GM23248 (cell line): ENCODE data around the gene PPFIBP1. TPM values are rescaled to one million over a fixed set of nuclear protein-coding genes. Genes with fewer than 3 reads are reported as not detected.
"Not testable (repeated sequence)": the region's sequence is repeated elsewhere in the genome, so short reads cannot be mapped to it uniquely, and the experiment has no call there.

ENCODE experiments used
- DNase-seq: peaks from one replicate; pipeline ENCODE4 v3.0.0-alpha.2; 2015
- H2AFZ ChIP-seq: fragments of 200-600 bp; sonication (generic); 2 replicates; pipeline ENCODE4 v1.6.1; 2016; ENCODE audit warnings: antibody characterized with exemption
- H3F3A ChIP-seq: fragments of 200-600 bp; sonication (generic); 2 replicates; pipeline ENCODE4 v1.6.1; 2016; ENCODE audit warnings: mild to moderate bottlenecking, antibody characterized with exemption, mixed run types; ENCODE audit not compliant: insufficient read depth
- H3K27ac ChIP-seq: fragments of 200-600 bp; sonication (generic); 2 replicates; pipeline ENCODE4 v1.5.1; 2016; ENCODE audit warnings: mild to moderate bottlenecking
- H3K27me3 ChIP-seq: fragments of 200-600 bp; sonication (generic); replicated peaks from 2 replicates; pipeline ENCODE4 v1.6.1; 2016; ENCODE audit warnings: mild to moderate bottlenecking; ENCODE audit not compliant: insufficient read depth
- H3K36me3 ChIP-seq: fragments of 200-600 bp; sonication (generic); 2 replicates; pipeline ENCODE4 v1.6.1; 2016; ENCODE audit warnings: low read depth, mild to moderate bottlenecking
- H3K4me1 ChIP-seq: fragments of 200-600 bp; sonication (generic); 2 replicates; pipeline ENCODE4 v1.6.1; 2016; ENCODE audit warnings: mild to moderate bottlenecking; ENCODE audit not compliant: insufficient read depth
- H3K4me2 ChIP-seq: fragments of 200-600 bp; sonication (generic); one replicate; pipeline ENCODE4 v1.6.1; 2016; ENCODE audit warnings: mild to moderate bottlenecking; ENCODE audit not compliant: unreplicated experiment
- H3K4me3 ChIP-seq: fragments of 200-600 bp; sonication (generic); 2 replicates; pipeline ENCODE4 v1.5.1; 2016; ENCODE audit warnings: mild to moderate bottlenecking
- H3K79me2 ChIP-seq: fragments of 200-600 bp; sonication (generic); 2 replicates; pipeline ENCODE4 v1.6.1; 2016; ENCODE audit warnings: mild to moderate bottlenecking; ENCODE audit not compliant: insufficient read depth
- H3K9ac ChIP-seq: fragments of 200-600 bp; sonication (generic); 2 replicates; pipeline ENCODE4 v1.6.1; 2016; ENCODE audit warnings: mild to moderate bottlenecking
- H3K9me2 ChIP-seq: fragments of 200-600 bp; sonication (generic); 2 replicates; pipeline ENCODE4 v1.6.1; 2016; ENCODE audit warnings: mixed run types, mild to moderate bottlenecking, moderate library complexity; ENCODE audit not compliant: insufficient read depth
- H3K9me3 ChIP-seq: fragments of 200-600 bp; sonication (generic); one replicate; pipeline ENCODE4 v1.6.1; 2017; ENCODE audit warnings: low read depth
- H4K20me1 ChIP-seq: fragments of 200-600 bp; sonication (generic); 2 replicates; pipeline ENCODE4 v1.6.0; 2016; ENCODE audit not compliant: insufficient read depth
- EZH2 ChIP-seq: fragments of 200-600 bp; sonication (generic); IDR thresholded peaks from 2 replicates; pipeline ENCODE4 v1.6.1; 2018; ENCODE audit warnings: antibody characterized with exemption, mild to moderate bottlenecking; ENCODE audit not compliant: insufficient read depth, poor library complexity, severe bottlenecking
- EZH2phosphoT487 ChIP-seq: fragments of 200-600 bp; sonication (generic); IDR thresholded peaks from 2 replicates; pipeline ENCODE4 v1.6.1; 2018; ENCODE audit warnings: antibody characterized with exemption, moderate library complexity, mild to moderate bottlenecking, low read depth; ENCODE audit not compliant: insufficient read depth
- WGBS, 2 experiments: methylation state at CpG; one replicate each; pipeline ENCODE4 v1.1.6; 2015 to 2017; ENCODE audit warnings: low lambda C conversion rate in 2 of 2, low coverage in 1 of 2; ENCODE audit errors: missing lambda C conversion rate in 2 of 2; 5-methylcytosine and 5-hydroxymethylcytosine counted together
- in situ Hi-C: fragments of 300-500 bp; cut with MboI; formaldehyde crosslinking; loops from 2 replicates; pipeline ENCODE4 v1.15.0; 2020
- polyA plus RNA-seq: library from polyadenylated mRNA; unstranded; fragments of >200 nt; fragmentation: Nextera tagmentation; extraction: Ambion mirVana; gene quantifications from 2 replicates; pipeline ENCODE4 v1.2.1, GENCODE V29; 2016
- total RNA-seq: library from RNA; depleted of rRNA; stranded (reverse); fragments of >200 nt; shearing (Covaris generic); gene quantifications from 2 replicates; pipeline ENCODE4 v1.2.3, GENCODE V29; 2014

Gene PPFIBP1
- total and polyA plus RNA-seq, 2 experiments from 2014 or later, result 86.0 to 101 TPM

DNA sequence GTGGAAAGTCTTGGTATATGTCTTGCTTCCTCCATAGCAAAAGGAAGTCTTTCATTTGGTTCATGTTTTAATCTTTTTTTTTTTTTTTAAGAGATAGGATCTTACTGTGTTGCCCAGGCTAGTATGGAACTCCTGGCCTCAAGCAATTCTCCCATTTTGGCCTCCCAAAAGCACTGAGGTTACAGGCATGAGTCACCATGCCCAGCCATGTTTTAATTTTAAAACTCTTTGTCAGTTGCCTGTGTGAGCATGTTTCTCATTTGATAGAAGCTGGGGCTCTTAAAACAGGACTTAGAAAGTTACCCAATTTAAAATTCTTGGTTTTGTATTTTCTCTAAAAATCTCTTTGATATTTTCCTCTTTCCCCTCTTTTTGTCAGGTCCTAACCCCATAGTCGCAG is 127.2 kb downstream of the PPFIBP1 start:
- 50 to 59% methylated on average over 1 of the region's 1 CpG for WGBS, 2 experiments
- H3K4me2 ChIP-seq, result no peak overlapping the region
- TF ChIP-seq EZH2phosphoT487 (no peak), EZH2 (no peak)
- H3K9me2 ChIP-seq, result no peaks in the 10 kb centered on the region
- no peaks in the 10 kb centered on the region for H3K9me3 ChIP-seq
- H3K4me3 ChIP-seq, result no peak overlapping the region
- H3K79me2 ChIP-seq, result peaks cover 14% of the 10 kb centered on the region
- H3K27me3 ChIP-seq, result no peaks in the 10 kb centered on the region
- H3K27ac ChIP-seq, result peak overlapping the region; percentile 5; the same call in 1 of the 2 replicates
- DNase-seq, result peak; percentile 19
- H4K20me1 ChIP-seq, result no peaks in the 10 kb centered on the region
- peaks cover 56% of the 10 kb centered on the region for H3K36me3 ChIP-seq
- in situ Hi-C loops, result no loop called here
- H2AFZ ChIP-seq, result no peak overlapping the region
- peaks cover 16% of the 10 kb centered on the region for H3K4me1 ChIP-seq
- no peak overlapping the region for H3K9ac ChIP-seq
- peaks cover 25% of the 10 kb centered on the region for H3F3A ChIP-seq

DNA sequence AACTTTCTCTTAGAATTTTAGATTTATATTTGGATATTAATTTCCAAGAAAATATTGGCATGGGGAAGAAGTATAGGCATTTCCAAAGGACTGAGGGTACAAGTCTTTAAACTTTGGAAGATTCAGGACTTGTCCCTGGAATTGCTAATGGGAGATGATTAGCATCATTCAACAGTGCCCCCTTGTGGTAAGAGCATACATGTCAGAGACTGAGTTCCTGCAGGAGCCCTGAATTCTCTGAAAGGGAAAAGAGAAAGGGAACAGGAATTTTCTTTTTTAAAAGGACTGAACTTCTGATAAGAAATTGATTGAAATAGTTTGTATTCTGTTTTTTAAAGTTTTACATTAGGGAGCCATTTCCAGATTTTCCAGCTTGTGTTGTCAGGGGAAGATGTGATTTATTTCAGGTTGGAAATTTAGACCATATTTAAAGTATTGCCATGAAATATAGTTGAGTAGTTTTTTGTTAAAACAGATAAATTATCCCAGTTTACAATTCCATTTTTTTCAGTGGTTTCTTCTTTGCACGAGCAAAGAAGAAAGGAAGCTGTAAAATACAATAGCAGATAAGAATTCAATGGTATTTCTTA is 128.3 kb downstream of the PPFIBP1 start:
- Histone ChIP-seq H4K20me1 (no peaks in the 10 kb centered on the region), H3K36me3 (peaks cover 66% of the 10 kb centered on the region), H3K4me2 (no peak overlapping the region), H3K27me3 (no peaks in the 10 kb centered on the region), H3F3A (peaks cover 30% of the 10 kb centered on the region), H3K79me2 (peaks cover 13% of the 10 kb centered on the region; the same call in 1 of the 2 replicates), H3K4me1 (peaks cover 16% of the 10 kb centered on the region), H2AFZ (no peak overlapping the region), H3K4me3 (no peak overlapping the region), H3K9me3 (no peaks in the 10 kb centered on the region), H3K27ac (no peak overlapping the region), H3K9me2 (no peaks in the 10 kb centered on the region), H3K9ac (no peak overlapping the region)
- no peak for TF ChIP-seq EZH2phosphoT487
- peak; percentile 88 for DNase-seq
- 88% methylated on average over 1 of the region's 1 CpG for WGBS, 2 experiments
- in situ Hi-C loops, result no loop called here

DNA sequence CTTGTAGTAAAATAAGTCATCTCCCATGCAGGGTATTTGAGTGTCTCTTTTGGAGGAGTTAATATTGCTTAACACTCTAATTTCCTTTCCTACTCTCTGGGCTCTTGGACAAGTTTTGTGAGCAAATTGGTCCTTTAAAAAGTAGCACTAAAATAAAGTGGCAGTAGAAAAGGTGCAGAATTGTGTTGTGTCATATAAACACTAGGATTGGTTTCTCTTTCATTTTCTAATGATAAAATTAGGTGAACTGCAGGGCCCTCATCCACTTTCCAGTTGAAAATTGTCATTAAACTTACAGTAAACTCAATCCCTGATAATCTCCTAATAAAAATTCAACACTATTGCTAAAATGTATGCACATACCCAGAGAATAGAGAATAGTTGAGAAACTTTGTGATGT is 129.7 kb downstream of the PPFIBP1 start:
- no peak for DNase-seq
- no peak overlapping the region for H3K27ac ChIP-seq
- H3K4me1 ChIP-seq, result peaks cover 16% of the 10 kb centered on the region
- TF ChIP-seq EZH2, result no peak
- no peak overlapping the region for H2AFZ ChIP-seq
- peaks cover 74% of the 10 kb centered on the region for H3K36me3 ChIP-seq
- no peaks in the 10 kb centered on the region for H3K9me2 ChIP-seq
- no peak overlapping the region for H3K4me2 ChIP-seq
- H3K9ac ChIP-seq, result no peak overlapping the region
- no peaks in the 10 kb centered on the region for H3K9me3 ChIP-seq
- H3K4me3 ChIP-seq, result no peak overlapping the region
- H3K27me3 ChIP-seq, result no peaks in the 10 kb centered on the region
- no peaks in the 10 kb centered on the region for H4K20me1 ChIP-seq
- H3K79me2 ChIP-seq, result peaks cover 13% of the 10 kb centered on the region; the same call in 1 of the 2 replicates
- peaks cover 30% of the 10 kb centered on the region for H3F3A ChIP-seq
- in situ Hi-C loops, result no loop called here

DNA sequence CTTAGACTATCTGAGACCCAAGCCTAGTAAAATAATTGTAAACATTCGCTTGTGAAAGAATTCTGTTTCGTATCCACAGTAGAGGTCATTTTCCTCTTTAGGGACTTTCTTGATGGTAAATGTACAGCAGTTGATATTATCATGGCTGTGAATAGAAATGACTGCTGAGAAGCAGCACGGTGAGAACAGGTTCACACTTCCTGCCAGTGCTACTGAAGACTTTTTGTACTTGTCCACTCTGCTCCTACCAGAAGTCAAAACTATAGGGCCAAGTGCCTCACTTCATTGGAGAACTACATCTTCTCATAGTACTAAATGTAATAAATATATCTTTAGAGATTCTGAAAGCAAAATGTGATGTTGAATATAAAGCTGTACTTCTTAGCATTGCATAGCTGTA is 131.5 kb downstream of the PPFIBP1 start:
- WGBS, 2 experiments, result 78 to 95% methylated on average over 3 of the region's 3 CpGs
- in situ Hi-C loops, result not testable (repeated sequence)

DNA sequence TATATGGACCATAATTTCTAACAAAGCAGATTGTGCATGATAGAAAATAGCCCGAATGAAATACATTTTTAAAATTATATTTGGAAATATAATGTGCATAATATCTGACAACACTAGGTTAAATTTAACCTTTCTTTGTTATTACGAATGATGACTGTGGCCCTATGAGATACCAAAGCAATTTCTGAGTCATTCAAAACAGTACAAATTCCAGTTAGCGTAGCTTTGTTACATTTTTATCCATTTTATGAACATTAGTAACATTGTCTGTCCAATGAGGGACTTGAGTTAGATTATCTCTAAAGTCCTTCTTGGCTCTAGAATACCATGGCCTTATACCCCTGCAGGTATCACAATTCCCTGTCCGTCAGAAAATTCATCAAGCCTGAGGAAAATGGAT is 133.3 kb downstream of the PPFIBP1 start:
- H2AFZ ChIP-seq, result no peak overlapping the region
- no peak overlapping the region for H3K4me3 ChIP-seq
- no peak for TF ChIP-seq EZH2
- no peak for TF ChIP-seq EZH2phosphoT487
- no peak overlapping the region for H3K9ac ChIP-seq
- no peaks in the 10 kb centered on the region for H4K20me1 ChIP-seq
- no peak overlapping the region for H3K4me2 ChIP-seq
- in situ Hi-C loops, result no loop called here
- H3K27me3 ChIP-seq, result no peaks in the 10 kb centered on the region
- H3K36me3 ChIP-seq, result peaks cover 86% of the 10 kb centered on the region
- H3K9me2 ChIP-seq, result no peaks in the 10 kb centered on the region
- 82 to 85% methylated on average over 4 of the region's 4 CpGs for WGBS, 2 experiments
- H3K4me1 ChIP-seq, result peaks cover 6% of the 10 kb centered on the region
- no peaks in the 10 kb centered on the region for H3K9me3 ChIP-seq
- H3K79me2 ChIP-seq, result peaks cover 7% of the 10 kb centered on the region; the same call in 1 of the 2 replicates
- DNase-seq, result peak; percentile 31
- peaks cover 9% of the 10 kb centered on the region; the same call in 1 of the 2 replicates for H3F3A ChIP-seq
- no peak overlapping the region for H3K27ac ChIP-seq

More for the DNA sequence above, 131.5 kb downstream of the PPFIBP1 start:
- not testable (repeated sequence) for H3K27ac ChIP-seq, H3K9ac ChIP-seq, H3K4me3 ChIP-seq, H2AFZ ChIP-seq, H3K9me3 ChIP-seq, DNase-seq, H3K4me2 ChIP-seq, H4K20me1 ChIP-seq, H3K9me2 ChIP-seq, H3K27me3 ChIP-seq
- H3F3A ChIP-seq, result peaks cover 20% of the 10 kb centered on the region; the same call in 1 of the 2 replicates
- peaks cover 11% of the 10 kb centered on the region; the same call in 1 of the 2 replicates for H3K79me2 ChIP-seq
- peaks cover 76% of the 10 kb centered on the region for H3K36me3 ChIP-seq
- H3K4me1 ChIP-seq, result peaks cover 16% of the 10 kb centered on the region
